ENCODE data around the gene TPM3.

DNA sequence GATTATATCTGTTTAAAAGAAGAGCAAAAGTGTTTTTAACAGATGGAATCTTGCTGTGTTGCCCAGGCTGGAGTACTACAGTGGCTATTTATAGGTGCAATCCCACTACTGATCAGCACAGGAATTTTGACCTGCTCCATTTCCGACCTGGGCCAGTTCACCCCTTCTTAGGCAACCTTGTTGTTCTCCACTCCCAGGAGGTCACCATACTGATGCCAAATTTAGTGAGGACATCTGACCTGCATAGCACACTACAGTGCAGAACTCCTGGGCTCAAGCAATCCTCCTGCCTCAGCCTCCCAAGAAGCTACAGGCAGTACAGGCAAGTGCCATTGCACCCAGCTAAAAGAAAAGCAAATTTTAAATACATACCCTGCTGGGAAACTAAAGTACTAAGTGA, 25.7 kb downstream of the TPM3 start:
- no peak for TF ChIP-seq EZH2 (IDR thresholded peaks at IDR 0.05; ENCODE audit: borderline replicate concordance, insufficient read depth, low read depth, low read length, poor library complexity, severe bottlenecking)
- TF ChIP-seq, protein P1, sequence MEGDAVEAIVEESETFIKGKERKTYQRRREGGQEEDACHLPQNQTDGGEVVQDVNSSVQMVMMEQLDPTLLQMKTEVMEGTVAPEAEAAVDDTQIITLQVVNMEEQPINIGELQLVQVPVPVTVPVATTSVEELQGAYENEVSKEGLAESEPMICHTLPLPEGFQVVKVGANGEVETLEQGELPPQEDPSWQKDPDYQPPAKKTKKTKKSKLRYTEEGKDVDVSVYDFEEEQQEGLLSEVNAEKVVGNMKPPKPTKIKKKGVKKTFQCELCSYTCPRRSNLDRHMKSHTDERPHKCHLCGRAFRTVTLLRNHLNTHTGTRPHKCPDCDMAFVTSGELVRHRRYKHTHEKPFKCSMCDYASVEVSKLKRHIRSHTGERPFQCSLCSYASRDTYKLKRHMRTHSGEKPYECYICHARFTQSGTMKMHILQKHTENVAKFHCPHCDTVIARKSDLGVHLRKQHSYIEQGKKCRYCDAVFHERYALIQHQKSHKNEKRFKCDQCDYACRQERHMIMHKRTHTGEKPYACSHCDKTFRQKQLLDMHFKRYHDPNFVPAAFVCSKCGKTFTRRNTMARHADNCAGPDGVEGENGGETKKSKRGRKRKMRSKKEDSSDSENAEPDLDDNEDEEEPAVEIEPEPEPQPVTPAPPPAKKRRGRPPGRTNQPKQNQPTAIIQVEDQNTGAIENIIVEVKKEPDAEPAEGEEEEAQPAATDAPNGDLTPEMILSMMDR (IDR thresholded peaks at IDR 0.05) = no peak
